K562 (cell line): ENCODE results near the gene IFT22. TPM values are rescaled to one million over a fixed set of nuclear protein-coding genes. Genes with fewer than 3 reads are reported as not detected.
A peak's percentile ranks its signal among the peaks of the same experiment; 100 is the strongest.

Source experiments
- ATAC-seq: fragments of 200-7000 bp; cut with Tn5 transposase; 3 replicates; pipeline ENCODE4 v1.9.1; 2020; ENCODE audit warnings: moderate library complexity
- BruUV-seq: library from RNA; stranded (reverse); fragments of 400-500 nt; replicated peaks from 2 replicates; lab custom pipeline; 2021; lab: Mats Ljungman, UMichigan
- CTCF ChIA-PET: fragments of 300-600 bp; formaldehyde crosslinking; extraction: SDS; loops from one replicate; lab custom pipeline; 2021; ENCODE audit warnings: low intra/inter-chr PET ratio; lab: Yijun Ruan, JAX
- POLR2A ChIA-PET: fragments of 300-600, 350-650 bp; sonication (Branson Sonifier 250); formaldehyde crosslinking; extraction: SDS; loops from one replicate; lab custom pipeline; 2021; ENCODE audit warnings: antibody characterized with exemption, inconsistent platforms; lab: Yijun Ruan, JAX
- DNase-seq, 4 experiments: peaks; one replicate each; pipeline versions ENCODE4 v3.0.0 to v3.0.0-alpha.2; 2011 to 2018; ENCODE audit warnings: low spot score in 3 of 4, mixed read lengths in 3 of 4; ENCODE audit errors: extremely low read depth in 1 of 4
- FAIRE-seq: peaks from 2 replicates; lab custom pipeline; 2011; peaks lifted over from hg19 to GRCh38; lab: Jason Lieb, UNC
- H2AFZ ChIP-seq: 2 replicates; pipeline ENCODE4 v1.6.0; 2011; ENCODE audit warnings: low read depth, low read length, control low read depth, inconsistent platforms
- H3K27ac ChIP-seq: fragments of 200-600 bp; 3 replicates; pipeline ENCODE4 v1.8.0; 2011; ENCODE audit warnings: low read depth, mild to moderate bottlenecking, control low read depth, inconsistent platforms, low read length, moderate library complexity, mixed read lengths; ENCODE audit errors: extremely low read depth
- H3K27me3 ChIP-seq, 2 experiments: fragments of 300-600 bp in 1 of 2; 2 replicates in 1 of 2; 3 replicates in 1 of 2; pipeline versions ENCODE4 v1.6.0 to v1.8.0; 2011; ENCODE audit warnings: inconsistent platforms in 2 of 2, low read length in 2 of 2, mild to moderate bottlenecking in 1 of 2, mixed read lengths in 1 of 2, moderate library complexity in 1 of 2; ENCODE audit not compliant: control insufficient read depth in 2 of 2, insufficient read depth in 2 of 2
- H3K36me3 ChIP-seq: fragments of 300-600 bp; 3 replicates; pipeline ENCODE4 v1.8.0; 2011; ENCODE audit warnings: mild to moderate bottlenecking, low read length, inconsistent platforms; ENCODE audit not compliant: control insufficient read depth, insufficient read depth
- H3K4me1 ChIP-seq, 2 experiments: fragments of 200-600 bp in 1 of 2; replicated peaks in 1 of 2; 2 replicates in 1 of 2; 3 replicates in 1 of 2; pipeline versions ENCODE4 v1.5.1 to v1.8.0; 2011; ENCODE audit warnings: inconsistent platforms in 2 of 2, low read length in 2 of 2, mild to moderate bottlenecking in 1 of 2, mixed read lengths in 1 of 2, moderate library complexity in 1 of 2; ENCODE audit not compliant: control insufficient read depth in 2 of 2, insufficient read depth in 2 of 2
- H3K4me2 ChIP-seq: 2 replicates; pipeline ENCODE4 v1.6.1; 2011; ENCODE audit warnings: low read length, control low read depth, inconsistent platforms, mixed read lengths; ENCODE audit not compliant: insufficient read depth
- H3K4me3 ChIP-seq: fragments of 200-600 bp; sonication (generic), shearing (Covaris generic); 2 replicates; pipeline ENCODE4 v1.5.1; 2016; ENCODE audit warnings: control low read depth, inconsistent platforms
- H3K79me2 ChIP-seq: fragments of 200-600 bp; 3 replicates; pipeline ENCODE4 v1.8.0; 2011; ENCODE audit warnings: low read length, inconsistent platforms; ENCODE audit not compliant: control insufficient read depth, insufficient read depth
- H3K9ac ChIP-seq, 2 experiments: 2 replicates each; pipeline versions ENCODE4 v1.6.0 to v1.6.1; 2011; ENCODE audit warnings: low read depth in 2 of 2, low read length in 2 of 2, control low read depth in 1 of 2, inconsistent platforms in 1 of 2, mild to moderate bottlenecking in 1 of 2, mixed read lengths in 1 of 2; ENCODE audit not compliant: insufficient read depth in 1 of 2
- H3K9me1 ChIP-seq: one replicate; pipeline ENCODE4 v1.6.0; 2011; ENCODE audit warnings: inconsistent platforms, mild to moderate bottlenecking, low read length, moderate library complexity; ENCODE audit not compliant: control insufficient read depth, insufficient read depth
- H3K9me3 ChIP-seq: replicated peaks from 2 replicates; pipeline ENCODE4 v1.5.1; 2011; ENCODE audit warnings: low read depth, low read length, inconsistent platforms; ENCODE audit not compliant: control insufficient read depth, insufficient read depth
- H4K20me1 ChIP-seq: replicated peaks from 2 replicates; pipeline ENCODE4 v1.6.1; 2011; ENCODE audit warnings: low read length, inconsistent platforms, mixed read lengths; ENCODE audit not compliant: control insufficient read depth, insufficient read depth
- CBX3 ChIP-seq, 2 experiments: IDR thresholded peaks; 1 replicate in 1 of 2; 2 replicates in 1 of 2; pipeline ENCODE4 v1.6.1; 2012; ENCODE audit warnings: inconsistent platforms in 2 of 2, low read length in 2 of 2, borderline replicate concordance in 1 of 2, control low read depth in 1 of 2
- MAX ChIP-seq: sonication (generic); formaldehyde crosslinking; IDR thresholded peaks from 2 replicates; pipeline ENCODE4 v1.9.0; 2022; ENCODE audit warnings: mild to moderate bottlenecking, missing genetic modification reagents
- MAZ ChIP-seq, 2 experiments: fragments of 450-650 bp in 1 of 2; sonication (generic) in 1 of 2; formaldehyde crosslinking; IDR thresholded peaks in 1 of 2; conservative IDR thresholded peaks in 1 of 2; 2 replicates each; pipeline versions ENCODE4 v1.4.0 to v1.5.0; 2020; ENCODE audit warnings: mild to moderate bottlenecking in 1 of 2, missing genetic modification reagents in 1 of 2
- POLR2A ChIP-seq: fragments of 450-650 bp; conservative IDR thresholded peaks from 2 replicates; pipeline ENCODE4 v1.6.1; 2016
- SUPT5H ChIP-seq: fragments of 450-650 bp; IDR thresholded peaks from 2 replicates; pipeline ENCODE4 v1.6.1; 2016
- TAF1 ChIP-seq: IDR thresholded peaks from 2 replicates; pipeline ENCODE4 v1.6.1; 2011; ENCODE audit warnings: mild to moderate bottlenecking, low read length, moderate library complexity; ENCODE audit not compliant: insufficient read depth, control insufficient read depth, severe bottlenecking; ENCODE audit errors: extremely low read depth
- TFAP4 ChIP-seq: sonication (generic); formaldehyde crosslinking; IDR thresholded peaks from 2 replicates; pipeline ENCODE4 v1.8.0; 2022; ENCODE audit warnings: missing genetic modification reagents, mild to moderate bottlenecking, moderate library complexity, borderline replicate concordance
- TFE3 ChIP-seq: fragments of 450-650 bp; formaldehyde crosslinking; IDR thresholded peaks from 2 replicates; pipeline ENCODE4 v1.4.0; 2020; ENCODE audit warnings: mild to moderate bottlenecking, mixed read lengths
- THRB ChIP-seq: fragments of 450-650 bp; formaldehyde crosslinking; conservative IDR thresholded peaks from 2 replicates; pipeline ENCODE4 v1.4.0; 2022; ENCODE audit warnings: mild to moderate bottlenecking, missing genetic modification characterization
- ZBTB7A ChIP-seq: IDR thresholded peaks from 2 replicates; pipeline ENCODE4 v1.6.1; 2011; ENCODE audit warnings: low read depth, mild to moderate bottlenecking, low read length, moderate library complexity, borderline replicate concordance; ENCODE audit not compliant: control insufficient read depth
- ZNF23 ChIP-seq: fragments of 250-450 bp; sonication (Bioruptor Pico); IDR thresholded peaks from 2 replicates; pipeline ENCODE4 v1.4.0; 2020; ENCODE audit warnings: mild to moderate bottlenecking
- ZNF668 ChIP-seq: fragments of 250-450 bp; sonication (Bioruptor Pico); IDR thresholded peaks from 2 replicates; pipeline ENCODE4 v1.8.0; 2022; ENCODE audit warnings: mild to moderate bottlenecking, inconsistent platforms
- WGBS: fragments of 100-300 bp; shearing (Covaris generic); methylation state at CpG from one replicate; pipeline ENCODE4 v1.1.6; 2016; ENCODE audit warnings: low coverage, mixed read lengths; ENCODE audit not compliant: insufficient coverage; ENCODE audit errors: missing lambda C conversion rate; 5-methylcytosine and 5-hydroxymethylcytosine counted together
- in situ Hi-C: fragments of 300-500 bp; cut with MboI; formaldehyde crosslinking; loops from 4 replicates; pipeline ENCODE4 v1.15.0; 2018; ENCODE audit warnings: inconsistent platforms, mixed read lengths
- intact Hi-C: fragments of 100-400 bp; cut with micrococcal nuclease; formaldehyde crosslinking; loops from 2 replicates; pipeline ENCODE4 v1.14.2; 2022
- polyA plus RNA-seq, 8 experiments: library from polyadenylated mRNA; depleted of rRNA in 4 of 8; stranded (reverse) in 5 of 8; unstranded in 3 of 8; fragments of >200 nt; fragmentation: Nextera tagmentation in 2 of 8; fragmentation: Illumina TruSeq in 1 of 8; extraction: Ambion mirVana in 2 of 8; extraction: Trizol in 1 of 8; gene quantifications; 2 replicates each; pipeline versions ENCODE4 v1.2.1 to v1.2.3, GENCODE V29; 2011 to 2014; ENCODE audit warnings: inconsistent platforms in 1 of 8, missing spikeins in 1 of 8
- total RNA-seq, 7 experiments: library from RNA; depleted of rRNA in 6 of 7; stranded (reverse); fragments of >200 nt in 6 of 7; fragmentation: Illumina TruSeq in 2 of 7; extraction: Trizol in 2 of 7; gene quantifications; 2 replicates each; pipeline versions ENCODE4 v1.2.1 to v1.2.3, GENCODE V29; 2011 to 2021; ENCODE audit warnings: low replicate concordance in 1 of 7

Gene IFT22
- total and polyA plus RNA-seq, 9 of the 15 experiments (the other 6 are each of a cell fraction or from before 2014, with no cell fraction given), result 6.3 to 18.2 (median 7.7) TPM

GRCh38 chr7:101308245-101309085, 13.1 kb downstream of the IFT22 start:
- DNase-seq, result peak; percentile 76 to 87 (median 76)
- H3K27ac ChIP-seq, result peak overlapping the region; percentile 72
- peaks cover 2 to 9% of the 10 kb centered on the region in 2 experiments; a peak in 3 of 5 replicates for H3K27me3 ChIP-seq
- H3K4me2 ChIP-seq, result peak overlapping the region; percentile 72
- FAIRE-seq, result no peak
- H2AFZ ChIP-seq, result peak overlapping the region; percentile 79
- BruUV-seq, result no TSS peak
- in situ Hi-C loops, result no loop called here
- H3K9ac ChIP-seq, result peak overlapping the region; percentile 72 to 92
- peaks cover 18% of the 10 kb centered on the region for H3K79me2 ChIP-seq
- no peaks in the 10 kb centered on the region for H4K20me1 ChIP-seq
- H3K36me3 ChIP-seq, result peaks cover 16% of the 10 kb centered on the region
- H3K9me3 ChIP-seq, result peaks cover 16% of the 10 kb centered on the region
- WGBS, result 20% methylated on average over 48 of the region's 62 CpGs
- H3K4me3 ChIP-seq, result peak overlapping the region; percentile 48
- POLR2A ChIA-PET, result no interaction called here
- peaks cover 0 to 14% of the 10 kb centered on the region in 2 experiments; a peak in 2 of 5 replicates for H3K4me1 ChIP-seq
- CTCF ChIA-PET, result interaction anchor here (0.6 to 0.7 kb wide), 2 partner anchors 32 to 107 kb away, joined by 3 to 4 read pairs; no protein-coding TSS in a partner anchor
- intact Hi-C loops, result no loop called here
- H3K9me1 ChIP-seq, result no peaks in the 10 kb centered on the region
- ATAC-seq, result peak; percentile 97
- TF ChIP-seq SUPT5H (peak; percentile 47; the same call in 1 of the 2 replicates), MAZ (CRISPR knock-in tag; conservative IDR thresholded peaks at IDR 0.05 in 1 of 2, IDR thresholded peaks at IDR 0.05 in 1 of 2) (peak in 1 of 2 experiments; percentile 38; a peak in 1 of 4 replicates), ZBTB7A (0 out of 2 replicates have a peak, but pooled peaks have one; percentile 5), ZNF668 (CRISPR knock-in tag) (no peak), TFE3 (CRISPR knock-in tag) (no peak), CBX3 (IDR thresholded peaks at IDR 0.05; ENCODE audit: borderline replicate concordance in 1 of 2, low read length in 2 of 2) (no peak), POLR2A (peak; percentile 70), TFAP4 (peak; percentile 75; the same call in 1 of the 2 replicates), ZNF23 (CRISPR knock-in tag) (no peak), THRB (CRISPR knock-in tag) (no peak), TAF1 (peak; percentile 58), MAX (CRISPR knock-in tag) (peak; percentile 62)
